T47D (cell line): ENCODE data around the gene NFE2L2.
A peak's percentile ranks its signal among the peaks of the same experiment; 100 is the strongest.
"Not testable (repeated sequence)": the region's sequence is repeated elsewhere in the genome, so short reads cannot be mapped to it uniquely, and the experiment has no call there.

Experiments used
- DNase-seq, 2 experiments: peaks; one replicate each; pipeline versions ENCODE4 v3.0.0 to v3.0.0-alpha.2; 2011 to 2012; ENCODE audit warnings: low read depth in 1 of 2, low spot score in 1 of 2
- JUND ChIP-seq: IDR thresholded peaks from 2 replicates; pipeline ENCODE4 v1.6.1; 2012; ENCODE audit warnings: low read depth
- in situ Hi-C: cut with HindIII; loops from 2 replicates; pipeline ENCODE4 v1.10.0; 2016; ENCODE audit warnings: low sequenced_read_pairs, low pct_unique_long_range_greater_than_20kb

Gene NFE2L2

GRCh38 chr2:177272765-177273164 is 8.2 kb upstream of the NFE2L2 start:
- no peak for DNase-seq
- in situ Hi-C loops, result no loop called here
- no peak for TF ChIP-seq JUND

- in situ Hi-C loops, result no loop called here
- DNase-seq, result no peak
- no peak for TF ChIP-seq JUND
Measured at GRCh38 chr2:177271981-177272666, 7.6 kb upstream of the NFE2L2 start.

- TF ChIP-seq JUND, result no peak
- in situ Hi-C loops, result no loop called here
Measured at GRCh38 chr2:177270531-177270930, 6.0 kb upstream of the NFE2L2 start.

GRCh38 chr2:177268901-177269300 is 4.4 kb upstream of the NFE2L2 start:
- in situ Hi-C loops, result no loop called here
- no peak for TF ChIP-seq JUND
- DNase-seq, result no peak

More at GRCh38 chr2:177270531-177270930, 6.0 kb upstream of the NFE2L2 start:
- no peak for DNase-seq

GRCh38 chr2:177268187-177268871 is 3.8 kb upstream of the NFE2L2 start:
- DNase-seq, result no peak
- TF ChIP-seq JUND, result no peak
- in situ Hi-C loops, result no loop called here

GRCh38 chr2:177266955-177267354 is 2.4 kb upstream of the NFE2L2 start:
- DNase-seq, in situ Hi-C loops: not testable (repeated sequence)

- no peak for TF ChIP-seq JUND
- in situ Hi-C loops, result no loop called here
- DNase-seq, result no peak
Measured at GRCh38 chr2:177265824-177266817, 1.6 kb upstream of the NFE2L2 start.

- peak in 1 of 2 experiments; percentile 16 for DNase-seq
- no peak for TF ChIP-seq JUND
- in situ Hi-C loops, result no loop called here
Measured at GRCh38 chr2:177264209-177264692, 276 bp downstream of the NFE2L2 start.

GRCh38 chr2:177263451-177264208 is 897 bp downstream of the NFE2L2 start:
- in situ Hi-C loops, result no loop called here
- peak; percentile 61 to 98 for DNase-seq
- TF ChIP-seq JUND, result no peak

- no peak for DNase-seq
- no peak for TF ChIP-seq JUND
- in situ Hi-C loops, result no loop called here
Measured at GRCh38 chr2:177262958-177263450, 1.5 kb downstream of the NFE2L2 start.

GRCh38 chr2:177262092-177262491 is 2.4 kb downstream of the NFE2L2 start:
- DNase-seq, result no peak
- in situ Hi-C loops, result no loop called here
- TF ChIP-seq JUND, result no peak
